Fibroblast of mammary gland (primary cell): ENCODE results near the gene BBX.

ENCODE experiments used
- DNase-seq: peaks from one replicate; pipeline ENCODE4 v3.0.0-alpha.2; 2010; ENCODE audit warnings: low read depth
- H3K4me3 ChIP-seq: 2 replicates; pipeline ENCODE4 v1.5.1; 2011; ENCODE audit warnings: low read depth, mild to moderate bottlenecking, low read length, moderate library complexity; ENCODE audit not compliant: control insufficient read depth
- TF ChIP-seq, protein P1 (sequence below): conservative IDR thresholded peaks from 2 replicates; pipeline ENCODE4 v1.5.1; 2011; ENCODE audit warnings: low read depth, low read length, inconsistent platforms; ENCODE audit not compliant: control insufficient read depth, insufficient read depth

The BBX gene

DNA sequence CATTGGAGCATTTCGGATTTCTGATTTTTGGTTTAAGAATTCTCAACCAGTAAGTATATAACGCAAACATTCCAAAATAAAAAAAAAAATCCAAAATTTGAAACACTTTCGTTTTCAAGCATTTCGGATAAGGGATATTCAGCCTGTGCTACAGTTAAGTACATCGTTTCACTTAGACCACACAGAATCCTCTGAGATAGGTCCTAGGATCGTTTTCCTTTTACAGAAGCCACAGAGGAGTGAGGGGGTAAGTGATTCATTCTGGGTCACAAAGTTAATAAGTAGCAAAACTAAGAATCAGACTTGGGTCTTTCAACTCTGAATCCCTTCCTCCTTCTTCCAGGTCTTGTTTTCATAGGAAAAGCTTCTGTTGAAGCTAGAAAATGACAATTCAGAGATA lies 249.3 kb downstream of the BBX start:
- H3K4me3 ChIP-seq = no peak overlapping the region
- TF ChIP-seq, protein P1, sequence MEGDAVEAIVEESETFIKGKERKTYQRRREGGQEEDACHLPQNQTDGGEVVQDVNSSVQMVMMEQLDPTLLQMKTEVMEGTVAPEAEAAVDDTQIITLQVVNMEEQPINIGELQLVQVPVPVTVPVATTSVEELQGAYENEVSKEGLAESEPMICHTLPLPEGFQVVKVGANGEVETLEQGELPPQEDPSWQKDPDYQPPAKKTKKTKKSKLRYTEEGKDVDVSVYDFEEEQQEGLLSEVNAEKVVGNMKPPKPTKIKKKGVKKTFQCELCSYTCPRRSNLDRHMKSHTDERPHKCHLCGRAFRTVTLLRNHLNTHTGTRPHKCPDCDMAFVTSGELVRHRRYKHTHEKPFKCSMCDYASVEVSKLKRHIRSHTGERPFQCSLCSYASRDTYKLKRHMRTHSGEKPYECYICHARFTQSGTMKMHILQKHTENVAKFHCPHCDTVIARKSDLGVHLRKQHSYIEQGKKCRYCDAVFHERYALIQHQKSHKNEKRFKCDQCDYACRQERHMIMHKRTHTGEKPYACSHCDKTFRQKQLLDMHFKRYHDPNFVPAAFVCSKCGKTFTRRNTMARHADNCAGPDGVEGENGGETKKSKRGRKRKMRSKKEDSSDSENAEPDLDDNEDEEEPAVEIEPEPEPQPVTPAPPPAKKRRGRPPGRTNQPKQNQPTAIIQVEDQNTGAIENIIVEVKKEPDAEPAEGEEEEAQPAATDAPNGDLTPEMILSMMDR = no peak
- DNase-seq = peak; percentile 12

DNA sequence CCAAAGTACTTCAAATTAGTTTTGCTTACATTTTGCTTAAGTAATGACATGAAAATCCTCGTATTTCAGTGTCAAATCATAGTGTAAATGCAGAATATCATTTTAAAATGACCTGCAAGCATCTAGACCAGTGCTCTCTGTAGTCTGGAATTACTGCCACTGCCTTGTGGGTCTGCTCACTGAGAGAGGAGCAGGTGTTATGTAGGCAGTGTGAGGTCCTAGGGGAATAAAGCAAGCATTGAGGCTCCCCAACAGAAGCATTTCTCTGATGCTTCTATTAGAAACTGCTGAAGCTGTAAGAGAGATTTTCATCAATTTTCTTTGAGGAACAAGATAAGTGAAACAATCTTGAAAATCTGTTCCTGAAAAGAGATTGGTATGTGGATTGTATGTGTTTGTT lies 253.2 kb downstream of the BBX start:
- TF ChIP-seq, protein P1 = no peak
- H3K4me3 ChIP-seq = no peak overlapping the region
- no peak for DNase-seq

DNA sequence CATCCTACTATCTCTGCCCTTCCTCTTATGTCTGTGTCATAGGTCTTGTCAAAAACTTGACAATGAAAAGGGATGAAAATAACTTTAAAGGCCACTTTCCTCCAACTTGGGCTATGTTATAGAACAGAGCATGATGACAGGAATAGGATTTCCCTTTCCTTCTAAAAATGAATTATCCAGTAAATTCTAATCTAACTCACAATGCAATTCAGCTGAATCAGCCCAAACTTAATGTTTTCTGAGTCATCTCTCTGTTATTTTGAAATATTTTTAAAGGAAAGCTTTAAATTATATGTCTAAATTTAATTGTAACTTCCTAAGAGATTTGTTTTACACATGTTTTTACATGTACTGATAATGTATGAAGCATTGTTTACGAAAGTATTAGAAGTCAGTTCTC lies 258.5 kb downstream of the BBX start:
- DNase-seq = peak; percentile 7
- TF ChIP-seq, protein P1 = no peak

DNA sequence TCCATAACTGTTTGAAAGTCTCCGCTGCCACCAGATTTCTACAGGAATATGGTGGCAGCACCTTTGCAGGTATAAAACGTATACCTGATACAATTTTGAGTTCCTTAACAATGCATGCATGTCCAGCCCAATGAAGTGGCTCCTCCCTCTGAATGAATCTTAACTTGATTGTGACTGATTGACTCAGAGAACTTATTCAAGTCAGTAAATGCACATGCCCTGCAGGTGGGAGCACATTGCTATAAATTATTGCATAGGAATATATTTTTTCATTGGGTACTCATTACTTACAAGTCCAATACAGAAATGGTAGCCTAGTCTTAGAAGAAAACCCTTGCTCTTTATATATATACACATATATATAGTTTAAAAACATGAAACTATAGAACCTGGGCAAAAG lies 259.3 kb downstream of the BBX start:
- H3K4me3 ChIP-seq = no peak overlapping the region
- no peak for DNase-seq
- TF ChIP-seq, protein P1 = no peak

More for the DNA sequence above, 258.5 kb downstream of the BBX start:
- no peak overlapping the region for H3K4me3 ChIP-seq

DNA sequence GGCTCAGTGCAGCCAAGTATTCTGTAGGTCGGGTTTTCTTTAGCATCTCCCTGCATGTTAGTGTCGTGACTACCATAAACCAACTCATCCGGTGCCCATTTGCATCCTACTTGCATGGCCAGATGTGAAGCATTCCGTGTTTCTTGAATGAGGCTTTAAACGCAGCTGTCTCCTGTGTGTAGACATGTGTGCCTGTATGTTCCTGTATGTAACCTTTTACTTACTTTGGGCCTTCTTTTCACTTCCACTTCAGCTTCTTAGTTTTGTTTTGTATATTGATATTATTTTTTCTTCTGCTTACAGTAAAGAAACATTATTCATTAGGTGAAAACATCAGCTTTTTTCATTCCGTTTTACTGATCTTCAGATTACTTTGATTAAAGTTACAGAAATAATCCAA lies 267.9 kb downstream of the BBX start:
- TF ChIP-seq, protein P1 = no peak
- DNase-seq = no peak
- H3K4me3 ChIP-seq = no peak overlapping the region

DNA sequence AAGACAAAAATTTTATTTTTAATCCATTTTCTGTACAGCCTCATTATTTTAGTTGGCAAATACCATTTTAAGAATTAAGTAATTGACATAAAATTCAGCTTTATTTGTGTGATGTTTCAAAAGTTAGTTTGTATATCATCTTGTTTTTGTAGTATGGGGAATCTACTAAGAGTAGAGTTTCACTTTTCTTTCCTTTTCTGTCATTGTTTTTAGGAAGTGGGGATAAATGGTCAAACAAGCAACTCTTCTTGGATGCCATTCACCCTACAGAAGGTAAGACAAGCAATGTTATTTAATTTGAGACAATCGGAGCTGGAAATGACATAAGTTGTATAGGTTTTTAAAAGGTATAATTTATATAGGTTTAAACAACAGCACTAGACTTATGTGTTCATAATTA lies 268.3 kb downstream of the BBX start:
- H3K4me3 ChIP-seq = no peak overlapping the region
- no peak for DNase-seq
- TF ChIP-seq, protein P1 = no peak

DNA sequence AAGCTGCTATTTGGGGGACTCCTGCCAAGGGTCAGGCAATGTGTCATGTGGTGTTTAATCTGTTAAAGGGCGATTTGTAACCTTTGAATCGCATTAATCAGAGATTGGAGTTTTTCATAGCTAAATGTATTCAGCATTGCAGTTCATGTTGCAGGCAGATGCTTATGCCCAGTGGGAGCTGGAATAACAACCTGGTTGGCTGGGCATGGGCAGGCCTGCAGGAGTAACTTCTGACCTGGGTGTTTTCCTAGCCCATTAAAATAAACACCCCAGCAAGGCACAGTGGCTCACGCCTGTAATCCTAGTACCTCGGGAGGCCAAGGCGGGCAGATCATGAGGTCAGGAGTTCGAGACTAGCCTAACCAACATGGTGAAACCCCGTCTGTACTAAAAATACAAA lies 268.7 kb downstream of the BBX start:
- H3K4me3 ChIP-seq = no peak overlapping the region
- DNase-seq = no peak
- TF ChIP-seq, protein P1 = no peak
